Rectal smooth muscle tissue (tissue), 1 donor: ENCODE data around the gene CENPVL3.
"Not testable (repeated sequence)": the region's sequence is repeated elsewhere in the genome, so short reads cannot be mapped to it uniquely, and the experiment has no call there.

Experiments used
- H3K27ac ChIP-seq: one replicate; pipeline ENCODE4 v1.7.0; 2013; ENCODE audit warnings: low read depth, low read length, inconsistent platforms
- H3K27me3 ChIP-seq: one replicate; pipeline ENCODE4 v1.7.0; 2013; ENCODE audit warnings: low read length; ENCODE audit not compliant: control insufficient read depth, insufficient read depth
- H3K36me3 ChIP-seq: one replicate; pipeline ENCODE4 v1.7.0; 2013; ENCODE audit warnings: low read length; ENCODE audit not compliant: control insufficient read depth, insufficient read depth
- H3K4me1 ChIP-seq: one replicate; pipeline ENCODE4 v1.7.0; 2013; ENCODE audit warnings: low read length; ENCODE audit not compliant: control insufficient read depth, insufficient read depth
- H3K4me3 ChIP-seq: one replicate; pipeline ENCODE4 v1.7.0; 2013; ENCODE audit warnings: low read length
- H3K9ac ChIP-seq: one replicate; pipeline ENCODE4 v1.7.0; 2013; ENCODE audit warnings: low read length

The CENPVL3 gene

GRCh38 chrX:51618241-51619155 lies at the start of gene CENPVL3:
CENPVL3 (minus strand) TSS chrX:51618912; CDS start chrX:51618873, 39 bp downstream.
- not testable (repeated sequence) for H3K4me3 ChIP-seq, H3K27me3 ChIP-seq, H3K36me3 ChIP-seq, H3K9ac ChIP-seq, H3K27ac ChIP-seq, H3K4me1 ChIP-seq

GRCh38 chrX:51665981-51666380 lies 47.3 kb upstream of the CENPVL3 start:
- no peak overlapping the region for H3K9ac ChIP-seq
- H3K36me3 ChIP-seq: no peaks in the 10 kb centered on the region
- H3K27ac ChIP-seq: no peak overlapping the region
- no peaks in the 10 kb centered on the region for H3K27me3 ChIP-seq
- no peak overlapping the region for H3K4me3 ChIP-seq
- no peaks in the 10 kb centered on the region for H3K4me1 ChIP-seq

- Histone ChIP-seq H3K27ac (no peak overlapping the region), H3K4me3 (no peak overlapping the region), H3K27me3 (no peaks in the 10 kb centered on the region), H3K36me3 (no peaks in the 10 kb centered on the region), H3K9ac (no peak overlapping the region), H3K4me1 (no peaks in the 10 kb centered on the region)
These were observed 24.7 kb upstream of the CENPVL3 start for GRCh38 chrX:51643377-51643776.

- Histone ChIP-seq H3K36me3 (no peaks in the 10 kb centered on the region), H3K27me3 (no peaks in the 10 kb centered on the region), H3K9ac (no peak overlapping the region), H3K4me3 (no peak overlapping the region), H3K27ac (no peak overlapping the region), H3K4me1 (no peaks in the 10 kb centered on the region)
These were observed 22.8 kb upstream of the CENPVL3 start for GRCh38 chrX:51641421-51642021.

- H3K4me3 ChIP-seq, H3K27ac ChIP-seq, H3K4me1 ChIP-seq, H3K9ac ChIP-seq, H3K27me3 ChIP-seq, H3K36me3 ChIP-seq: not testable (repeated sequence)
These were observed 17.8 kb upstream of the CENPVL3 start for GRCh38 chrX:51636511-51636910.

- Histone ChIP-seq H3K36me3 (no peaks in the 10 kb centered on the region), H3K4me3 (no peak overlapping the region), H3K27ac (no peak overlapping the region), H3K27me3 (no peaks in the 10 kb centered on the region), H3K9ac (no peak overlapping the region), H3K4me1 (no peaks in the 10 kb centered on the region)
These were observed 4.2 kb downstream of the CENPVL3 start for GRCh38 chrX:51614353-51615012.

- no peaks in the 10 kb centered on the region for H3K4me1 ChIP-seq
- peaks cover 3% of the 10 kb centered on the region for H3K27me3 ChIP-seq
- H3K27ac ChIP-seq: no peak overlapping the region
- no peak overlapping the region for H3K9ac ChIP-seq
- no peak overlapping the region for H3K4me3 ChIP-seq
- H3K36me3 ChIP-seq: no peaks in the 10 kb centered on the region
These were observed 9.9 kb downstream of the CENPVL3 start for GRCh38 chrX:51608766-51609165.

GRCh38 chrX:51608126-51608525 lies 10.6 kb downstream of the CENPVL3 start:
- Histone ChIP-seq H3K9ac (no peak overlapping the region), H3K36me3 (no peaks in the 10 kb centered on the region), H3K27me3 (peaks cover 3% of the 10 kb centered on the region), H3K4me1 (no peaks in the 10 kb centered on the region), H3K4me3 (no peak overlapping the region), H3K27ac (no peak overlapping the region)

GRCh38 chrX:51606446-51606845 lies 12.3 kb downstream of the CENPVL3 start:
- Histone ChIP-seq H3K9ac (no peak overlapping the region), H3K4me3 (no peak overlapping the region), H3K4me1 (no peaks in the 10 kb centered on the region), H3K36me3 (no peaks in the 10 kb centered on the region), H3K27me3 (peaks cover 4% of the 10 kb centered on the region), H3K27ac (no peak overlapping the region)

- no peak overlapping the region for H3K27ac ChIP-seq
- no peaks in the 10 kb centered on the region for H3K4me1 ChIP-seq
- H3K36me3 ChIP-seq: no peaks in the 10 kb centered on the region
- no peak overlapping the region for H3K9ac ChIP-seq
- H3K4me3 ChIP-seq: no peak overlapping the region
- H3K27me3 ChIP-seq: peaks cover 2% of the 10 kb centered on the region
These were observed 19.8 kb downstream of the CENPVL3 start for GRCh38 chrX:51598899-51599298.

GRCh38 chrX:51571874-51572273 lies 46.8 kb downstream of the CENPVL3 start:
- no peaks in the 10 kb centered on the region for H3K27me3 ChIP-seq
- no peaks in the 10 kb centered on the region for H3K36me3 ChIP-seq
- H3K4me3 ChIP-seq: no peak overlapping the region
- no peak overlapping the region for H3K9ac ChIP-seq
- H3K4me1 ChIP-seq: no peaks in the 10 kb centered on the region
- no peak overlapping the region for H3K27ac ChIP-seq

- Histone ChIP-seq H3K27me3 (no peaks in the 10 kb centered on the region), H3K36me3 (no peaks in the 10 kb centered on the region), H3K9ac (no peak overlapping the region), H3K4me1 (no peaks in the 10 kb centered on the region), H3K27ac (no peak overlapping the region), H3K4me3 (no peak overlapping the region)
These were observed 49.2 kb downstream of the CENPVL3 start for GRCh38 chrX:51569561-51569960.
